HEK293 (cell line): ENCODE data around the gene MDFIC.

Source experiments
- FEZF1 ChIP-seq: fragments of 450-650 bp; formaldehyde crosslinking; IDR thresholded peaks from 2 replicates; pipeline ENCODE4 v1.5.1; 2016; ENCODE audit warnings: missing biosample characterization, missing genetic modification characterization
- GLIS1 ChIP-seq: fragments of 450-650 bp; formaldehyde crosslinking; IDR thresholded peaks from 2 replicates; pipeline ENCODE4 v1.5.1; 2016; ENCODE audit warnings: missing biosample characterization, missing genetic modification characterization
- ZBTB17 ChIP-seq: fragments of 450-650 bp; formaldehyde crosslinking; IDR thresholded peaks from 2 replicates; pipeline ENCODE4 v1.5.1; 2016; ENCODE audit warnings: missing biosample characterization, missing genetic modification characterization
- ZFP41 ChIP-seq: fragments of 450-650 bp; formaldehyde crosslinking; IDR thresholded peaks from 2 replicates; pipeline ENCODE4 v1.5.1; 2016; ENCODE audit warnings: missing biosample characterization, missing genetic modification characterization, borderline replicate concordance
- ZNF23 ChIP-seq: fragments of 450-650 bp; formaldehyde crosslinking; IDR thresholded peaks from 2 replicates; pipeline ENCODE4 v1.5.1; 2016; ENCODE audit warnings: missing biosample characterization, missing genetic modification characterization, borderline replicate concordance
- ZNF354C ChIP-seq: fragments of 450-650 bp; formaldehyde crosslinking; IDR thresholded peaks from 2 replicates; pipeline ENCODE4 v1.5.1; 2016; ENCODE audit warnings: missing biosample characterization, missing genetic modification characterization, low read depth, borderline replicate concordance
- ZNF391 ChIP-seq: fragments of 450-650 bp; formaldehyde crosslinking; IDR thresholded peaks from 2 replicates; pipeline ENCODE4 v1.5.1; 2016; ENCODE audit warnings: low read depth, missing biosample characterization, missing genetic modification characterization, borderline replicate concordance
- ZNF621 ChIP-seq: fragments of 450-650 bp; formaldehyde crosslinking; IDR thresholded peaks from 2 replicates; pipeline ENCODE4 v1.5.1; 2017; ENCODE audit warnings: missing biosample characterization, missing genetic modification characterization
- ZNF670 ChIP-seq: fragments of 450-650 bp; formaldehyde crosslinking; IDR thresholded peaks from 2 replicates; pipeline ENCODE4 v1.5.1; 2016; ENCODE audit warnings: missing biosample characterization, missing genetic modification characterization, low read depth
- TF ChIP-seq, protein P1 (sequence below): fragments of 450-650 bp; formaldehyde crosslinking; IDR thresholded peaks from 2 replicates; pipeline ENCODE4 v1.5.1; 2016; ENCODE audit warnings: missing biosample characterization, missing genetic modification characterization
- TF ChIP-seq, protein P2 (sequence below): fragments of 450-650 bp; formaldehyde crosslinking; IDR thresholded peaks from 2 replicates; pipeline ENCODE4 v1.5.1; 2016; ENCODE audit warnings: missing biosample characterization, missing genetic modification characterization

- TF ChIP-seq, protein P1, sequence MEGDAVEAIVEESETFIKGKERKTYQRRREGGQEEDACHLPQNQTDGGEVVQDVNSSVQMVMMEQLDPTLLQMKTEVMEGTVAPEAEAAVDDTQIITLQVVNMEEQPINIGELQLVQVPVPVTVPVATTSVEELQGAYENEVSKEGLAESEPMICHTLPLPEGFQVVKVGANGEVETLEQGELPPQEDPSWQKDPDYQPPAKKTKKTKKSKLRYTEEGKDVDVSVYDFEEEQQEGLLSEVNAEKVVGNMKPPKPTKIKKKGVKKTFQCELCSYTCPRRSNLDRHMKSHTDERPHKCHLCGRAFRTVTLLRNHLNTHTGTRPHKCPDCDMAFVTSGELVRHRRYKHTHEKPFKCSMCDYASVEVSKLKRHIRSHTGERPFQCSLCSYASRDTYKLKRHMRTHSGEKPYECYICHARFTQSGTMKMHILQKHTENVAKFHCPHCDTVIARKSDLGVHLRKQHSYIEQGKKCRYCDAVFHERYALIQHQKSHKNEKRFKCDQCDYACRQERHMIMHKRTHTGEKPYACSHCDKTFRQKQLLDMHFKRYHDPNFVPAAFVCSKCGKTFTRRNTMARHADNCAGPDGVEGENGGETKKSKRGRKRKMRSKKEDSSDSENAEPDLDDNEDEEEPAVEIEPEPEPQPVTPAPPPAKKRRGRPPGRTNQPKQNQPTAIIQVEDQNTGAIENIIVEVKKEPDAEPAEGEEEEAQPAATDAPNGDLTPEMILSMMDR (tag by site-specific recombination): no peak
- TF ChIP-seq FEZF1 (tag by site-specific recombination) (no peak), ZNF670 (tag by site-specific recombination) (no peak), ZNF391 (tag by site-specific recombination) (no peak), ZFP41 (tag by site-specific recombination) (no peak), ZNF621 (tag by site-specific recombination) (no peak), GLIS1 (no peak), ZBTB17 (no peak), ZNF23 (tag by site-specific recombination) (no peak), ZNF354C (no peak)
- TF ChIP-seq, protein P2, sequence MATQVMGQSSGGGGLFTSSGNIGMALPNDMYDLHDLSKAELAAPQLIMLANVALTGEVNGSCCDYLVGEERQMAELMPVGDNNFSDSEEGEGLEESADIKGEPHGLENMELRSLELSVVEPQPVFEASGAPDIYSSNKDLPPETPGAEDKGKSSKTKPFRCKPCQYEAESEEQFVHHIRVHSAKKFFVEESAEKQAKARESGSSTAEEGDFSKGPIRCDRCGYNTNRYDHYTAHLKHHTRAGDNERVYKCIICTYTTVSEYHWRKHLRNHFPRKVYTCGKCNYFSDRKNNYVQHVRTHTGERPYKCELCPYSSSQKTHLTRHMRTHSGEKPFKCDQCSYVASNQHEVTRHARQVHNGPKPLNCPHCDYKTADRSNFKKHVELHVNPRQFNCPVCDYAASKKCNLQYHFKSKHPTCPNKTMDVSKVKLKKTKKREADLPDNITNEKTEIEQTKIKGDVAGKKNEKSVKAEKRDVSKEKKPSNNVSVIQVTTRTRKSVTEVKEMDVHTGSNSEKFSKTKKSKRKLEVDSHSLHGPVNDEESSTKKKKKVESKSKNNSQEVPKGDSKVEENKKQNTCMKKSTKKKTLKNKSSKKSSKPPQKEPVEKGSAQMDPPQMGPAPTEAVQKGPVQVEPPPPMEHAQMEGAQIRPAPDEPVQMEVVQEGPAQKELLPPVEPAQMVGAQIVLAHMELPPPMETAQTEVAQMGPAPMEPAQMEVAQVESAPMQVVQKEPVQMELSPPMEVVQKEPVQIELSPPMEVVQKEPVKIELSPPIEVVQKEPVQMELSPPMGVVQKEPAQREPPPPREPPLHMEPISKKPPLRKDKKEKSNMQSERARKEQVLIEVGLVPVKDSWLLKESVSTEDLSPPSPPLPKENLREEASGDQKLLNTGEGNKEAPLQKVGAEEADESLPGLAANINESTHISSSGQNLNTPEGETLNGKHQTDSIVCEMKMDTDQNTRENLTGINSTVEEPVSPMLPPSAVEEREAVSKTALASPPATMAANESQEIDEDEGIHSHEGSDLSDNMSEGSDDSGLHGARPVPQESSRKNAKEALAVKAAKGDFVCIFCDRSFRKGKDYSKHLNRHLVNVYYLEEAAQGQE (tag by site-specific recombination): no peak
Observed at GRCh38 chr7:114970308-114970707, 48.4 kb downstream of the MDFIC start.
